IMR-90 (cell line): Measurements from ENCODE around the gene OR10Z1.

Experiments
- BHLHE40 ChIP-seq: fragments of 150-350 bp; IDR thresholded peaks from 2 replicates; pipeline ENCODE4 v1.6.1; 2016; ENCODE audit warnings: mild to moderate bottlenecking, low read depth, low read length
- CEBPB ChIP-seq: IDR thresholded peaks from 2 replicates; pipeline ENCODE4 v1.6.1; 2012; ENCODE audit warnings: low read depth, low read length, improper control_type of control experiment
- CTCF ChIP-seq: conservative IDR thresholded peaks from 2 replicates; pipeline ENCODE4 v1.5.1; 2012; ENCODE audit warnings: mild to moderate bottlenecking, low read depth, low read length, improper control_type of control experiment
- MAZ ChIP-seq: IDR thresholded peaks from 2 replicates; pipeline ENCODE4 v1.6.1; 2012; ENCODE audit warnings: low read depth, mild to moderate bottlenecking, low read length, improper control_type of control experiment, moderate library complexity, borderline replicate concordance
- MXI1 ChIP-seq: IDR thresholded peaks from 2 replicates; pipeline ENCODE4 v1.6.1; 2012; ENCODE audit warnings: low read depth, mild to moderate bottlenecking, low read length, moderate library complexity, borderline replicate concordance
- POLR2A ChIP-seq: IDR thresholded peaks from 2 replicates; pipeline ENCODE4 v1.6.1; 2012; ENCODE audit warnings: mild to moderate bottlenecking, low read depth, low read length
- RAD21 ChIP-seq: IDR thresholded peaks from 2 replicates; pipeline ENCODE4 v1.6.1; 2012; ENCODE audit warnings: low read length, improper control_type of control experiment
- SMC3 ChIP-seq: fragments of 150-350 bp; IDR thresholded peaks from 2 replicates; pipeline ENCODE4 v1.6.1; 2016; ENCODE audit warnings: low read depth, mild to moderate bottlenecking, antibody characterized with exemption, low read length, moderate library complexity
- TF ChIP-seq, protein P1 (sequence below): fragments of 150-350 bp; IDR thresholded peaks from 2 replicates; pipeline ENCODE4 v1.6.1; 2017; ENCODE audit warnings: mild to moderate bottlenecking, antibody characterized with exemption, low read length, low read depth

- TF ChIP-seq CTCF (no peak), CEBPB (no peak), RAD21 (no peak), MAZ (no peak), POLR2A (no peak), MXI1 (no peak), SMC3 (no peak), BHLHE40 (no peak)
- TF ChIP-seq, protein P1, sequence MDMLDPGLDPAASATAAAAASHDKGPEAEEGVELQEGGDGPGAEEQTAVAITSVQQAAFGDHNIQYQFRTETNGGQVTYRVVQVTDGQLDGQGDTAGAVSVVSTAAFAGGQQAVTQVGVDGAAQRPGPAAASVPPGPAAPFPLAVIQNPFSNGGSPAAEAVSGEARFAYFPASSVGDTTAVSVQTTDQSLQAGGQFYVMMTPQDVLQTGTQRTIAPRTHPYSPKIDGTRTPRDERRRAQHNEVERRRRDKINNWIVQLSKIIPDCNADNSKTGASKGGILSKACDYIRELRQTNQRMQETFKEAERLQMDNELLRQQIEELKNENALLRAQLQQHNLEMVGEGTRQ, result no peak
Observed at GRCh38 chr1:158646465-158646864, 41.4 kb downstream of the OR10Z1 start.
